Fibroblast of lung (primary cell): Measurements from ENCODE around the gene PDXDC1. TPM values are rescaled to one million over a fixed set of nuclear protein-coding genes. Genes with fewer than 3 reads are reported as not detected.
A peak's percentile ranks its signal among the peaks of the same experiment; 100 is the strongest.

Experiments
- DNase-seq, 2 donors: peaks; one replicate each; pipeline versions ENCODE4 v3.0.0 to v3.0.0-alpha.2; 2010; ENCODE audit warnings: low read depth in 2 of 2
- H2AFZ ChIP-seq: 2 replicates; pipeline ENCODE4 v1.5.1; 2012; ENCODE audit warnings: low read length, control low read depth, inconsistent platforms
- H3K27ac ChIP-seq: 2 replicates; pipeline ENCODE4 v1.5.1; 2011; ENCODE audit warnings: low read length, control low read depth; ENCODE audit not compliant: insufficient read depth
- H3K27me3 ChIP-seq: 2 replicates; pipeline ENCODE4 v1.5.1; 2011; ENCODE audit warnings: mild to moderate bottlenecking, low read length; ENCODE audit not compliant: control insufficient read depth, insufficient read depth
- H3K36me3 ChIP-seq: 2 replicates; pipeline ENCODE4 v1.5.1; 2011; ENCODE audit warnings: low read length; ENCODE audit not compliant: control insufficient read depth, insufficient read depth
- H3K4me1 ChIP-seq: 2 replicates; pipeline ENCODE4 v1.5.1; 2011; ENCODE audit warnings: low read length; ENCODE audit not compliant: control insufficient read depth, insufficient read depth; ENCODE audit errors: extremely low read depth
- H3K4me2 ChIP-seq: 2 replicates; pipeline ENCODE4 v1.5.1; 2011; ENCODE audit warnings: low read length, control low read depth; ENCODE audit not compliant: insufficient read depth; ENCODE audit errors: extremely low read depth
- H3K4me3 ChIP-seq, 4 experiments: fragments of 200-600 bp in 1 of 4; sonication (generic) in 1 of 4; replicated peaks in 1 of 4; 2 replicates each; pipeline ENCODE4 v1.5.1; 2011 to 2016; ENCODE audit warnings: low read length in 4 of 4, low read depth in 3 of 4, mild to moderate bottlenecking in 3 of 4, control low read depth in 2 of 4, inconsistent platforms in 1 of 4, mixed read lengths in 1 of 4; ENCODE audit not compliant: insufficient read depth in 1 of 4; ENCODE audit errors: control extremely low read depth in 1 of 4
- H3K79me2 ChIP-seq: 2 replicates; pipeline ENCODE4 v1.5.1; 2012; ENCODE audit warnings: mild to moderate bottlenecking, low read length, inconsistent platforms; ENCODE audit not compliant: control insufficient read depth, insufficient read depth
- H3K9ac ChIP-seq: 2 replicates; pipeline ENCODE4 v1.5.1; 2011; ENCODE audit warnings: mild to moderate bottlenecking, low read length, control low read depth; ENCODE audit not compliant: insufficient read depth
- H3K9me3 ChIP-seq: 2 replicates; pipeline ENCODE4 v1.5.1; 2012; ENCODE audit warnings: low read depth, low read length; ENCODE audit not compliant: control insufficient read depth, insufficient read depth
- H4K20me1 ChIP-seq: 2 replicates; pipeline ENCODE4 v1.5.1; 2011; ENCODE audit warnings: low read length; ENCODE audit not compliant: control insufficient read depth, insufficient read depth; ENCODE audit errors: extremely low read depth
- CTCF ChIP-seq, 2 donors: IDR thresholded peaks in 1 of 2; conservative IDR thresholded peaks in 1 of 2; 1 replicate in 1 of 2; 2 replicates in 1 of 2; pipeline ENCODE4 v1.5.1; 2011 to 2012; ENCODE audit warnings: low read length in 2 of 2, control low read depth in 1 of 2, inconsistent platforms in 1 of 2, low read depth in 1 of 2, mild to moderate bottlenecking in 1 of 2
- EZH2 ChIP-seq: IDR thresholded peaks from 2 replicates; pipeline ENCODE4 v1.5.1; 2012; ENCODE audit warnings: low read length, control low read depth, mild to moderate bottlenecking; ENCODE audit errors: missing control alignments
- polyA plus RNA-seq, 2 donors: library from polyadenylated mRNA; depleted of rRNA in 1 of 2; stranded (reverse) in 1 of 2; unstranded in 1 of 2; fragments of >200 nt; gene quantifications; 2 replicates each; pipeline ENCODE4 v1.2.1, GENCODE V29; 2011 to 2012; ENCODE audit warnings: missing spikeins in 1 of 2
- total RNA-seq: library from RNA; depleted of rRNA; stranded (reverse); fragments of >200 nt; gene quantifications from 2 replicates; pipeline ENCODE4 v1.2.1, GENCODE V29; 2014

The PDXDC1 gene
- total and polyA plus RNA-seq, 2 donors (not counting 1 experiment from before 2014, with no cell fraction given), result 68.4 to 92.9 TPM

GRCh38 chr16:15031179-15031578 is 56.4 kb downstream of the PDXDC1 start:
- H2AFZ ChIP-seq, result no peak overlapping the region
- H3K79me2 ChIP-seq, result peaks cover 13% of the 10 kb centered on the region
- no peaks in the 10 kb centered on the region for H3K9me3 ChIP-seq
- TF ChIP-seq EZH2, result no peak
- DNase-seq, result no peak
- no peak overlapping the region for H3K4me3 ChIP-seq
- H4K20me1 ChIP-seq, result no peaks in the 10 kb centered on the region
- H3K27me3 ChIP-seq, result no peaks in the 10 kb centered on the region
- H3K27ac ChIP-seq, result no peak overlapping the region
- peaks cover 35% of the 10 kb centered on the region for H3K36me3 ChIP-seq
- H3K9ac ChIP-seq, result no peak overlapping the region
- no peak overlapping the region for H3K4me2 ChIP-seq
- no peaks in the 10 kb centered on the region for H3K4me1 ChIP-seq

GRCh38 chr16:15031586-15031985 is 56.8 kb downstream of the PDXDC1 start:
- H3K27ac ChIP-seq, result no peak overlapping the region
- no peaks in the 10 kb centered on the region for H3K9me3 ChIP-seq
- no peak overlapping the region for H3K4me3 ChIP-seq
- H3K79me2 ChIP-seq, result peaks cover 13% of the 10 kb centered on the region
- peaks cover 39% of the 10 kb centered on the region for H3K36me3 ChIP-seq
- H3K9ac ChIP-seq, result no peak overlapping the region
- H3K4me2 ChIP-seq, result no peak overlapping the region
- no peaks in the 10 kb centered on the region for H3K4me1 ChIP-seq
- no peak for TF ChIP-seq EZH2
- no peak for TF ChIP-seq CTCF (conservative IDR thresholded peaks at IDR 0.05 in 1 of 2, IDR thresholded peaks at IDR 0.05 in 1 of 2; ENCODE audit: low read depth in 1 of 2, low read length in 2 of 2)
- no peaks in the 10 kb centered on the region for H4K20me1 ChIP-seq
- DNase-seq, result no peak
- no peaks in the 10 kb centered on the region for H3K27me3 ChIP-seq
- H2AFZ ChIP-seq, result no peak overlapping the region

GRCh38 chr16:15032547-15033308 is 57.9 kb downstream of the PDXDC1 start:
- TF ChIP-seq EZH2 (no peak), CTCF (conservative IDR thresholded peaks at IDR 0.05 in 1 of 2, IDR thresholded peaks at IDR 0.05 in 1 of 2; ENCODE audit: low read depth in 1 of 2, low read length in 2 of 2) (no peak)
- H3K4me2 ChIP-seq, result no peak overlapping the region
- no peaks in the 10 kb centered on the region for H3K27me3 ChIP-seq
- H3K4me1 ChIP-seq, result no peaks in the 10 kb centered on the region
- H3K9me3 ChIP-seq, result no peaks in the 10 kb centered on the region
- H3K27ac ChIP-seq, result no peak overlapping the region
- H4K20me1 ChIP-seq, result no peaks in the 10 kb centered on the region
- H3K79me2 ChIP-seq, result peaks cover 10% of the 10 kb centered on the region
- peaks cover 40% of the 10 kb centered on the region for H3K36me3 ChIP-seq
- H3K9ac ChIP-seq, result no peak overlapping the region
- no peak overlapping the region for H2AFZ ChIP-seq
- DNase-seq, result peak; percentile 36 to 48
- no peak overlapping the region for H3K4me3 ChIP-seq
